ENCODE measurements around the gene CHST13.

CHST13 gene

DNA sequence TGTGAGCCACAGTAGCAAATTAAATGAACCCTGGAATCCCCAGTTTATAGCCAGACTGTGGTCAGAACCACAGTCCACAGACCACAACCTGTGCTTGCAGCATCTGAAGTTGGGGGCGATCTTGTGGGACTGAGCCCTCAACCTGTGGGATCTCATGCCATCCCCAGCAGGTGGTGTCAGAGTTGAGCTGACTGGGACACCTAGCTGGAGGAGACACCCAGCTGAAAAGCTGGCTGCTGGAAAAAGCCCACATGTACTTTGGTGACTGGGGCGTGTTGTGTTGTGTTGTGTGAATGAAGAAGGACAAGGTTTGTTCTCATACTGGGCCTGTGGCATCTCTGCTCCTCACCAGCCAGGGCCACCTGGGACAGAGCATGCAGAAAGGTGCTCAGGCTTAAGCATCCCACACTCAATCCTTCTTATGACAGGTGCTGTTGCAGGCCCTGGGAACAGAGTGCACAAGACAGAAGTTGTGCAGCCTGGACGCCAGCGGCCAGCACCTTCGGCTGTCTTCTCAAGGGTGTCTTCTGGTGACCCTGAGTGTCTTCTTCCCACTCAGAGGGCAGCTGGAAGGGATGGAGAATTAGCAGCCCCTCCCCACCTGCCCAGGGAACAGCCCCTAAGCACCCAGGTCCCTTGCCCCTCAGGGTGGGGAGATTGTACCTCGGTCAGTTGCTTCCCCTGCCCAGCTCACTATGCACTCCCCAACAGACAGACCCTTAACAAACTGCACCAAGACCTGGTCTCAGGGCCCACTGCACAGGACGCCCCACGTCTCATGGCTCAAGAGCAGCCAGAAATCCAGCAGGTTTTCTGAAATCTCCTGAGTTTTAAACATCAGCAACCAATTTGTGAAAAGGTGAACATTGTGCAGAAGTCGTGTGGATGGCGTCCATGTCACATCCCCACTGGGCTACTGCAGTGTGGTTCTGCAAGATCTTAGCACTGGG is 4.2 kb upstream of the CHST13 start:
- no peak for TF ChIP-seq POLR2A (IDR thresholded peaks at IDR 0.05; ENCODE audit: low read depth, low read length)
- TF ChIP-seq PAX5 (IDR thresholded peaks at IDR 0.05; ENCODE audit: insufficient read depth, low read length, severe bottlenecking), result no peak
- TF ChIP-seq TAF1 (IDR thresholded peaks at IDR 0.05; ENCODE audit: low read depth, low read length), result no peak
- TF ChIP-seq SPI1 (IDR thresholded peaks at IDR 0.05; ENCODE audit: low read depth, low read length), result no peak
- TF ChIP-seq POU2F2 (IDR thresholded peaks at IDR 0.05; ENCODE audit: low read depth, low read length), result no peak
- TF ChIP-seq POLR2AphosphoS5 (IDR thresholded peaks at IDR 0.05; ENCODE audit: low read depth, low read length), result no peak
- FAIRE-seq, result no peak
- no peak for DNase-seq (ENCODE audit: insufficient read length, low spot score)

DNA sequence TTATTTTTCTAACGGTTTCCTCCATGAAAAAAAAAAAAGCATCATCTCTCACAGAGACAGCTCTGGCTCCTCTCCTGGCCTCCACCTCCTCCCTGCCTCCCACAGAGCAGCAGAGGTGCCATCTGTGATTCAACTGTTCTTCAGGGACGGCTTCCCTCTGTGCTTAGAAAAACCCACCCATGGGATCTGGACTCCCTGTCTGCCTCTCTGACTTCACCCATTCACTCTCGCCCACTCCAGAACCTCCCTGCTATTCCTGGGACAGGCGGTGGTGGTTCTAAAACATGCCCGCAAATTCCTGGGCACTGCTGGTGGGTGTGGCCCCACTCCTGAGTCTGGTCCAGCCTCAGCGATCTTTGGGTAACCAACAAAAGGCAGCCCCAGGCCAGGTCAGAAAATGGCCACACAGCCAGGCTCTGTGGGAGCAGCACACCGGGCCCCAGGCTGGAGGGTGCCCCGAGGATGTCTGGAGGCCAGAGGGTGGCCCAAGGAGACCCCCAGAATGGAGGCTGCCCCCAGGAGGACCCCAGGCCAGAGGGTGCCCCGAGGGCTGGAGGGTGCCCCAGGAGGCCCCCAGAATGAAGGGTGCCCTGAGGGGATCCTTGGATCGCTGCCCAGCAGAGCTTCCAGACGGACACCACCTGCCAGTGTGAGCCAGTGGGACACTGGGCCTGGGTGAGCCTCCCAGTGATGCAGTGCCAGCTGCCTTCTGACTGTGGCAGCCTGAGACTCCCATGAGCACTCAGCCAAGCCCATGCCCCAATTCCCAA is 2.6 kb upstream of the CHST13 start:
- TF ChIP-seq SPI1 (IDR thresholded peaks at IDR 0.05; ENCODE audit: low read depth, low read length), result no peak
- no peak for FAIRE-seq
- DNase-seq (ENCODE audit: insufficient read length, low spot score), result no peak

DNA sequence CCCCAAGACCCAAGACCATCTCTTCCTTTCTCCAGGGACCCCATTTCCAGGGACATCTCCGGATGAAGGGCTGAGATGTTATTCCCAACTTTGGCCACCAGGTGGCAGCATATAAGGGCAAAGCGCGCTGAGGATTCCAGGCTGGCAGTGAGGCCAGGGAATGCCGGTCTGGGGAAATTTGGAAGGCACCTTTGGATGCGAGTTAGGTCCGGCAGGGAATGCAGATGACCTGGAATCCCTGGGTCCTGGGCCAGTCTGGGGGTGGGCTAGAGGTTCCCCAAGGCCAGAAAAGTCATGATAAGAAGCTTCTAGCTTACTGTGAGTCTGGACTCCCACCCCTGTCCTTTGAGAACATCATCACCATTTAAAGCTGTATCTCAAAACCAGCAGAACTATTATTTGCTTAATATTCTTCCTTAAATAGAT is 1.6 kb upstream of the CHST13 start:
- DNase-seq (ENCODE audit: insufficient read length, low spot score) (peak; percentile 69), FAIRE-seq (peak; percentile 63)

DNA sequence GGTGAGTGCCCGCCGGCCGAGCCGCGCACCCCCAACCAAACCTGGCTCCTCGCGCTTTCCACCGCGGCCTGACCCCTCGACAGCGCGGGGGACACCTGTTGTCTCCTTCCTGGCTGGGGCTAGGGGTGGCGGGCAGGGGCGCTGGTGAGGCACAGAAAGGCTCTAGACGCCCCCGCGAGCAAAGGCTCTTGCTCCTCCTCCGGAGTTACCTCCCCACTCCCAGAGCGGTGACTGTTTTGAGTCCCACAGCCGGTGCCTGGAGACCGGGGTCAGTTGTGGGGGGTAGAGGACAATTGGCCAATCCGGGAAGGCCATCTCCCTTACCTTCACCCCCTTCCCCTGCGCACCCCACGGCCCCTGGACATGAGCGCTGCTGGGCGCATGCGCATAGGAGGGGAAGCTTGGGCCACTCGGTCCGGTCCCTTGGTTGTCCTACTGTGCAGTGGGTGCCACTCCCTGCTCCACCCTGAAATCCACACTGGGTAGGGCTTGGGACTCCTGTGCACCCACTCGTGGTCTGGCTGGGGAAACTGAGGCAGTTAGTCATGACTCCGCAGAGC is 554 bp downstream of the CHST13 start:
- FAIRE-seq (no peak), DNase-seq (ENCODE audit: insufficient read length, low spot score) (no peak)
- TF ChIP-seq SPI1 (IDR thresholded peaks at IDR 0.05; ENCODE audit: low read depth, low read length) (no peak), PAX5 (IDR thresholded peaks at IDR 0.05; ENCODE audit: insufficient read depth, low read length, severe bottlenecking) (no peak), POLR2A (IDR thresholded peaks at IDR 0.05; ENCODE audit: low read depth, low read length) (no peak), POU2F2 (IDR thresholded peaks at IDR 0.05; ENCODE audit: low read depth, low read length) (no peak), POLR2AphosphoS5 (IDR thresholded peaks at IDR 0.05; ENCODE audit: low read depth, low read length) (no peak), TAF1 (IDR thresholded peaks at IDR 0.05; ENCODE audit: low read depth, low read length) (no peak)

More for the DNA sequence above, 1.6 kb upstream of the CHST13 start:
- no peak for TF ChIP-seq POU2F2 (IDR thresholded peaks at IDR 0.05; ENCODE audit: low read depth, low read length)
- TF ChIP-seq TAF1 (IDR thresholded peaks at IDR 0.05; ENCODE audit: low read depth, low read length), result no peak
- no peak for TF ChIP-seq POLR2AphosphoS5 (IDR thresholded peaks at IDR 0.05; ENCODE audit: low read depth, low read length)
- no peak for TF ChIP-seq POLR2A (IDR thresholded peaks at IDR 0.05; ENCODE audit: low read depth, low read length)
- no peak for TF ChIP-seq SPI1 (IDR thresholded peaks at IDR 0.05; ENCODE audit: low read depth, low read length)
- no peak for TF ChIP-seq PAX5 (IDR thresholded peaks at IDR 0.05; ENCODE audit: insufficient read depth, low read length, severe bottlenecking)

DNA sequence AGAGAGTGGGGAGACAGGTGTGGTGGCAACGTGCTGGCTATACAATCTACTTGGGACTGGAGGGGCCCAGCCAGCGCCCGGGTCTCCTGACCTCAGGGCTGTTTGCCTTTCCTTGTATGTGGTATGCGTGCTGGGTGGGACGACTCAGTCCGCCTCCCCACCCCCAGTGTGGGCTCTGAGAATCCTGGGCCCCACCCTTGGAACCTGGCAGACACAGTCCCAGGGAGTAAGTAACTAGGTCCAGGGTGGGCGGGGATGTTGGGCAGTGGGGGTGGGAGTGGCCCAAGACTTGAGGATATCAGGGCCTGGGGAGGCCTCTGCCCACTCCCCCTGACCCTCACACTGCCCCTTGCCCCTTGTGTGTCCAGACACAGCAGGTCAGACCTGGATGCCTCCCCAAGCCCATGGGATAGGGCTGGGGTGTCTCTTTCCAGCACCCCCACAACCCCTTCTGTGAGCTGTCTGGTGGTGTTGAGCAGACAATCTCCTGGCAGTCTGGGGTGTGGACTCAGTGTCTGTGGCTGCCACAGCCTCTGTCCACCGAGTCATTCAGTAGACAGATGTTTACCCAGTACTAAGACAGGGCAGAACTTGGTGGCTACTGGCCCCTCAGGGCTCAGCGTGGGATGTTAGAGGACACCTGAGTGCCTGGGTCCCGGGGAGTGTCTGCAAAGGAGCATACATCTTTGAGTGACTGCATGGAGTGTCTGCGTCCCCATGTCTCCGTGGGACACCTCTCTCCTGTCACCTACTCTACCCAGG is 1.3 kb downstream of the CHST13 start:
- FAIRE-seq, result no peak
- TF ChIP-seq POLR2A (IDR thresholded peaks at IDR 0.05; ENCODE audit: low read depth, low read length) (no peak), PAX5 (IDR thresholded peaks at IDR 0.05; ENCODE audit: insufficient read depth, low read length, severe bottlenecking) (no peak), SPI1 (IDR thresholded peaks at IDR 0.05; ENCODE audit: low read depth, low read length) (no peak), POLR2AphosphoS5 (IDR thresholded peaks at IDR 0.05; ENCODE audit: low read depth, low read length) (no peak), TAF1 (IDR thresholded peaks at IDR 0.05; ENCODE audit: low read depth, low read length) (no peak), POU2F2 (IDR thresholded peaks at IDR 0.05; ENCODE audit: low read depth, low read length) (no peak)
- DNase-seq (ENCODE audit: insufficient read length, low spot score), result no peak

DNA sequence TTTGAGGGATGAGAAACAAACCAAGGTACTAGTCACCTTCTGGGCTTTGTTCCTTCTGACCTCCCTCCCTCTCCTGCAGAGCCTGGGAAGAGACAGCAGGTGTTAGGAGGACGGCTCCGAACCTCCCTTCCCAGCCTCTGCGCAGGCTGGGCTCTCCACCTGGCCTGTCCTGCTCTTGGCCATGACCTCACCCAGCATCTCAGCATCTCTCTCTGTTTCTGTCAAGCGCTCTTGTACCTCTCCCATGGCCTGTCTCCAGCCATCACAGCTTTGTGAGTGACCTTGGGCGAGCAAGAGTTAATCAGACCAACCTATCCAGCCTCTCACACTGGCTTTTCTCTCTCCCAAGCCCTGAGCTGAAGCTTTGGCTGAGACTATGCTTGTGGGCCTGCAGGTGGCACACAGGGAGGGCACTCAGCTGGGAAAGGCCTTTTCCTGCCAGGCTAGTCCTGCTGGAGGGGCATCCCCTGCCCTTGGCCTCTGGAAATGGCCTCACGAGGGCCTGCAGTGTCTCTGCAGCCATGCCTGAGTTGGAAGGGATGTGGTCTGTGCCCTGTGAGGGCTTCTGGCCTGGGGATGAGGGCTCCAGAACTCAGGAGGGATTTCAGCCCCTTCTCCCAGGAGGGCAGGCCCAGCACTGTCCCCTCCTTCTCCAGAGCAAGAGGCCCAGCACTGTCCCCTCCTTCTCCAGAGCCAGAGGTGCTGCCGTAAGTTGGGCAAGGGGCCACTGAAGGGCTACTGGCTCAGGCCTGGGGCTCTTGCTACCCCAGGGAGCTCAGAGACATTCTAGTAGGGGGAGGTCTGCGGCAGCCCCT is 2.1 kb downstream of the CHST13 start:
- FAIRE-seq (no peak), DNase-seq (ENCODE audit: insufficient read length, low spot score) (no peak)
- TF ChIP-seq TAF1 (IDR thresholded peaks at IDR 0.05; ENCODE audit: low read depth, low read length), result no peak
- no peak for TF ChIP-seq POLR2A (IDR thresholded peaks at IDR 0.05; ENCODE audit: low read depth, low read length)
- TF ChIP-seq PAX5 (IDR thresholded peaks at IDR 0.05; ENCODE audit: insufficient read depth, low read length, severe bottlenecking), result no peak
- no peak for TF ChIP-seq POU2F2 (IDR thresholded peaks at IDR 0.05; ENCODE audit: low read depth, low read length)
- TF ChIP-seq SPI1 (IDR thresholded peaks at IDR 0.05; ENCODE audit: low read depth, low read length), result no peak
- TF ChIP-seq POLR2AphosphoS5 (IDR thresholded peaks at IDR 0.05; ENCODE audit: low read depth, low read length), result no peak

GRCh38 chr3:126526668-126527005 is 2.7 kb downstream of the CHST13 start:
- DNase-seq (ENCODE audit: insufficient read length, low spot score), result no peak
- FAIRE-seq, result no peak
- TF ChIP-seq POLR2A (IDR thresholded peaks at IDR 0.05; ENCODE audit: low read depth, low read length) (no peak), TAF1 (IDR thresholded peaks at IDR 0.05; ENCODE audit: low read depth, low read length) (no peak), POU2F2 (IDR thresholded peaks at IDR 0.05; ENCODE audit: low read depth, low read length) (no peak), SPI1 (IDR thresholded peaks at IDR 0.05; ENCODE audit: low read depth, low read length) (no peak), PAX5 (IDR thresholded peaks at IDR 0.05; ENCODE audit: insufficient read depth, low read length, severe bottlenecking) (no peak), POLR2AphosphoS5 (IDR thresholded peaks at IDR 0.05; ENCODE audit: low read depth, low read length) (no peak)

GRCh38 chr3:126527006-126527405 is 3.1 kb downstream of the CHST13 start:
- FAIRE-seq (no peak), DNase-seq (ENCODE audit: insufficient read length, low spot score) (no peak)
- TF ChIP-seq POLR2AphosphoS5 (IDR thresholded peaks at IDR 0.05; ENCODE audit: low read depth, low read length) (no peak), SPI1 (IDR thresholded peaks at IDR 0.05; ENCODE audit: low read depth, low read length) (no peak), PAX5 (IDR thresholded peaks at IDR 0.05; ENCODE audit: insufficient read depth, low read length, severe bottlenecking) (no peak), POLR2A (IDR thresholded peaks at IDR 0.05; ENCODE audit: low read depth, low read length) (no peak), TAF1 (IDR thresholded peaks at IDR 0.05; ENCODE audit: low read depth, low read length) (no peak), POU2F2 (IDR thresholded peaks at IDR 0.05; ENCODE audit: low read depth, low read length) (no peak)
